HG03520 (cell line): ENCODE results near the gene ACKR3.

Experiments
- ATAC-seq: cut with Tn5 transposase; IDR thresholded peaks from one replicate; pipeline ENCODE4 v1.9.1; 2021; ENCODE audit warnings: mild to moderate bottlenecking, moderate library complexity; ENCODE audit not compliant: unreplicated experiment

The ACKR3 gene

DNA sequence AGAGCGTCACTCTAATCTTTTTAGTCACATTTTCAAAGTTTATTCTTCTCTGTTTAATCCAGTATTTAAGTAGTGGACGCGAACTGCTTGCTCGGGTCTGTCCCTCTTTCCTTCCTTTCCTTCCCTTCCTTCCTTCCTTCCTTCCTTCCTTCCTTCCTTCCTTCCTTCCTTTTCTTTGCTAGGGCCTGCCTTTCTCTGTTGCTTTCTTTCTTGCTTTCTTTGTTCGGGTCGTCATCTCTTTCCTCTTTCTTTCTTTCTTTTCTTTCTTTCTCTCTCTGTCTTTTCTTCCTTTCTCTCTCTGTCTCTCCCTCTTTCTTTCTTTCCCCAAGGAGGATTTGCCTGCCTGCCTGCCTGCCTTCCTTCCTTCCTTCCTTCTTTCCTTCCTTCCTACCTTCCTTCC lies 3.0 kb upstream of the ACKR3 start:
- ATAC-seq = no peak

GRCh38 chr2:236568068-236568921 lies 1.3 kb upstream of the ACKR3 start:
- ATAC-seq = no peak

DNA sequence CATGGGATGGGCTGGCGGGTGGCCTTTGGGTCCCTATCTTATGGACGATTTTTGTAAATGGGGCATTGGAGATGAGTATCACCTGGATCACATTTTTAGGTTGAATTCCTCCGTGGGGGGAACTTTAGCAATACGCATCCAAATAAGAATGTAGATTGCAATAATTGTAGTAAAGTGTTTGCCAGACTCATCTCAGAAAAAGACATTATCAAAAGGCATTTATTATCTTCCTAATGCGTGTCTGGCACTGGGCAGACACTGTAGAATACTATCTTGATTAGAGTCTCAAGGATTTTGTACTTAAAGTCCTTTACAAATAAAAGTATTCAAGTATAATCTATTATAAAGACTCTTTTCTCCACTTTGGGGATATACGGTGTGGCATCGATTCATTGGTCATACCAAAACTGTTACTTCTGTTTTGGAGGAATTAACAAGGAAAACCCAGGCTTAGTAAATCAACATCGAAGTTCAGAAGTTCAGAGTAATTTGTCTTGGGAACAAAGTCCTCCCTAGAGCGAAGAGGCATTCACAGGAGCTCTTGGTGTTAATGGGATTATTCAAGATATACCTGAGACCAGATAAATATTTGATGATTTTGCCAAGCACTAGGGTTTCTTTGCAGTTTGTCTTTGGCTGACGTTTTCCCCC lies 578 bp upstream of the ACKR3 start:
- no peak for ATAC-seq

- no peak for ATAC-seq
Observed at GRCh38 chr2:236570081-236570868, 650 bp downstream of the ACKR3 start.

- ATAC-seq = no peak
Observed at GRCh38 chr2:236571145-236571544, 1.5 kb downstream of the ACKR3 start.

GRCh38 chr2:236572482-236572881 lies 2.9 kb downstream of the ACKR3 start:
- no peak for ATAC-seq

GRCh38 chr2:236573066-236573929 lies 3.7 kb downstream of the ACKR3 start:
- ATAC-seq = no peak

DNA sequence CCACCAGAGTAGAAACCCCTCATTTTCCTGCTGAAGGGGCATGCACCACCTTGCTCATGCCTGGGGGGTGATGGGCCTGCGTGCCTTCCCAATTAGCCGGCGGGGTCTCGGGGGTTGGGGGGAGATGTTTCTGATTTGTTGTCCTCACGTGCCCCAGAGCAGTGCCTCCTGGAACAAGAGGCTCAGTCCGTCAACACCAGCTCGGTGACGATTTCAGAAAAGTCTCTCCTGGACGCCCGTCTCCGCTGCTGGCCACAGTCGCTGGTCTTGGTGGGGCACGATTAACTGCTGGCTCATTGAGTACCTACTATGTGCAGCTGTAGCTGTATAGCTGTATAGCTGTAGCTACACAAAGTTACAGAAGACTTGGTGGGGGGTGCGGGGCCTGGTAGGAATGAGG lies 4.4 kb downstream of the ACKR3 start:
- no peak for ATAC-seq

GRCh38 chr2:236574424-236575145 lies 5.0 kb downstream of the ACKR3 start:
- no peak for ATAC-seq

GRCh38 chr2:236575510-236575909 lies 5.9 kb downstream of the ACKR3 start:
- no peak for ATAC-seq

DNA sequence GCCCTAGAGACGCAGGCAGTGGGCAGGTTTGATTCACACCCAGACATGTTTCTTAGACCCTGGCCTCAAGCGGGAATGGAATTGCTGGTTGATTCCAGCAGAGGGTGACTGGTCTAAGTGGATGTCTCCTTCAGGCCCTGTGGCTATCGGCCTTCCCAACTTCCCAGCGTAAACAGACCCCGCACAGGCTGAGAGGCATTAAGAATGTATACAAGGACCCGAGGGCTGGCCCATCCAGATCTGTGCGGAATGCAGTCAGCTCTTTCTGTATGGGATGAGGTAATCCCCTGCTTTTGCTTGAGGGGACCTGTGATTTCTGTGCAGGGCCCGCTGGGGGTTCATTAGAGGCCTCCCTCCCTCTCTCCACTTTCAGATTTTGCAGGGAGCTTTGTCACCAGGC lies 6.5 kb downstream of the ACKR3 start:
- no peak for ATAC-seq

- ATAC-seq = no peak
Observed at GRCh38 chr2:236576953-236577352, 7.3 kb downstream of the ACKR3 start.

DNA sequence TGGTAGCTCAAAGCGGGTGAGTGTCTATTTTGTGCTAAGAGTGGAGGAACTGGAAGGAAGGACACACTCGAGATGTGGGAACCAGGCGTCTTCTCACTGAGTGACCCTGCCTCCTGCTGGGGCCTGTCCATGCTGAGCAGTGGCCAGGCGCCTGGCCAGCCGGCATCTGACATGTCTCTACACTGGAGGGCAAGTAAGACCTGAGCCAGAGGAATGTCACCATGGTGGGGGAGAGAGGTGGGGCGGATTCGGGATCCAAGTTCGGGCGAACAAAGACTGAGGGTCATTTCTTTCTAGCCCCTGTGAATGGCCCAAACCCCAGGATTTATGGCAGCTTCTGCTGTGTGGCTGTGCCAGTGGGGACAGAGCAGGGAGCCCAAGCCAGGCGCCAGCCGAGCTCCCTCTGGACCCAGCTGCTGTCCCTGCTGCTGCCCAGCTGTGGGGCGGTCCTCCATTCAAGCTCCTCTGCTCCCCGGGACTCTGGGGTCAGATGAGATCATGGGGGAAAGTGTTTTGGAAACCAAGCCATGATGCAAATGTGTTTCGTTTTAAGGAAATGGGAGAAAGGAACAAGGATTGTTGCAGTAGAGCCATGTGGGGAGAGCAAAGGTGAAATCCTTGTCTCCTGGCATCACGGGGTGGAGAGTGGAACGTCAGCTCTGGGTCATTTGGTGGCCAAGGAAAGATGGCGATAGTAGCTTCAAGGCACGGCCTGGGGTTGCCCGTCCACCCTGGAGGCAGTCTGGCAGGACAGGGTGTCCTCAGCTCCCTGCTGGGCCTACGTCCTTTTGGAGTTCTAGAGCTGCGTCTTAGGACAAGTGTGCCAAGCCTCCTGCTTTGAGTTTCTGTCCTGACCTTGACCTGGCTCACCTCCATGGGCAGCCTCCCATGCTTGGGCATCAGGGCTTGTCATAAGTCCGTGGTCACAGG lies 8.1 kb downstream of the ACKR3 start:
- ATAC-seq = no peak

DNA sequence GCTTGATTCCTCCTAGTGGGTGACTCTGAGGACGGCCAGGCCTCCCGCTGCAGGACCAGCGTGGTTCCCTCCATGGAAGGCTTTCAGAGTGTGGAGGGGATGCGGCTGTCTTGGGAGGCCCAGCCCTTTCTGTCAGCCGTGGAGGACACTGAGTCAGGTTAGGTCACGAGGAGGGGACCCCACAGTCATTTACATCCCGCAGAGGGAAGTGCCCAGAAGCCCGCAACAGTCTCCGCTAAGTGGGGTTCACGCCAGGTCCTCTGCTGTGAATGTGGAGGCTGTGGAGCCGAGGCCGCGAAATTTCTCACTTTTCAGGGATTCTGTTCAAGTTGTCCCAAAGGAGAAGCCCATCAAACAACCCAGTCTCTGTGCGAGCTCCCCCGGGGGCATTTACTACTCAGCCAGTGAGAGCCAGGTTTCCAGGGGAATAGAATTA lies 8.8 kb downstream of the ACKR3 start:
- no peak for ATAC-seq

DNA sequence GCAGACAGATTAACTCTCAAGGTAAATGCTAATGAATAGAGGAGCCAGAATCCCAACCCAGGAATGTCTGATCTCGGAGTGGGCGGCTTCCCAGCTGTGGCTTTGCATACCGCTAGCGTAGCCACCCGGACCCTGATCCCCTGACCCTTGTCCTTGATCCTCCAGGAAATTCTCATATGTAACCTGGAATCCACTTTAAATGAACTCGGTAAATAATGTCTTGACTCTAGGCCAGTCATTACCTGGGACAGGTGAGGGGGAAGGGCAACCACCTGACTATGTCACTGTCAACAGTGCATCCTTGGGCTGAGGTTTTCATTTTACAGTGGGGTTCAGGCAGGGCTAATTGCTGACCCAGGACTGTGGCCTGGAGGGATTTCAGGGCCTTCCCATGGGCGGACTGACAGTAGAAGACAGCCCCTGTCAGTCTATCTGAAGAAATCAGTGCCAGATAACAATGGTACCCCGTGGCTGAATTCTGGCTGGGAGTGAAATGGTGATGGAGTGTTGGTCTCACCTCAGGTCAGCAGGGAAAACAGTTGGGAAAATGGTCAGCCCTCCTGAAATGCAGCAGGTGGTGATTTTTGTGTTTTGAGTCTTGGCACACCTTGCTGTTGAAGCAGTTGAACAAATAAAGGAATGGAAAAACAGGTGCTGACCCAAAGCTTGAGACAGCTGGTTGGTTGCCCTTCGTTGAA lies 9.6 kb downstream of the ACKR3 start:
- ATAC-seq = no peak

GRCh38 chr2:236579746-236580315 lies 10.2 kb downstream of the ACKR3 start:
- ATAC-seq = no peak

GRCh38 chr2:236580746-236581355 lies 11.2 kb downstream of the ACKR3 start:
- ATAC-seq = no peak

DNA sequence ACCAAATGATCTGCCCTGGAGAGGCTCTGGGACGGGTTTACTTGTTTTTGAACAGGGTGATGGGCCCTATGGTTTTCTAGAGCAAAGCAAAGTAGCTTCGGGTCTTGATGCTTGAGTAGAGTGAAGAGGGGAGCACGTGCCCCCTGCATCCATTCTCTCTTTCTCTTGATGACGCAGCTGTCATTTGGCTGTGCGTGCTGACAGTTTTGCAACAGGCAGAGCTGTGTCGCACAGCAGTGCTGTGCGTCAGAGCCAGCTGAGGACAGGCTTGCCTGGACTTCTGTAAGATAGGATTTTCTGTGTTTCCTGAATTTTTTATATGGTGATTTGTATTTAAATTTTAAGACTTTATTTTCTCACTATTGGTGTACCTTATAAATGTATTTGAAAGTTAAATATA lies 11.9 kb downstream of the ACKR3 start:
- ATAC-seq = no peak
